Superior temporal gyrus (tissue), 1 donor: ENCODE results near the gene IFI44.

Source experiments
- DNase-seq: peaks from one replicate; pipeline ENCODE4 v3.0.0-alpha.2; 2016; ENCODE audit errors: extremely low spot score

The IFI44 gene

DNA sequence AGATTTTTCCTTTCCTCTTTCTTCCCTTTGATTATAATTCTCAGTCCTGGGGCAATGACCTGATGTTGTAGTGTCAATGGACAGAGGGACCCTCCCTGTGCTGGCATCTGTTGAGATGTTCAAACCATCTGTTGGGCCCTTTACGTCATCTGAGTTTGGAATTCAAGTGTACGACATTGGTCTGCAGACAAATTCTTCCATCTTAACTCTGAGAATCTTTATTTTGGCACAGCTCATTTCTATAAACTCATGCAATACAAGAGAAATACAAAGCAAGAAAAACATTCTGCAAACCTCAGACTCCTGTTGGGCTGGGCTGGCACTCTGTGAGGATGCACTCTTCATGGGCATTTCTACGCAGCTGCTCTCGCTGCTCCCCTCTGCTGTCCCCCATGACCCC lies 54.2 kb downstream of the IFI44 start:
- DNase-seq, result no peak

DNA sequence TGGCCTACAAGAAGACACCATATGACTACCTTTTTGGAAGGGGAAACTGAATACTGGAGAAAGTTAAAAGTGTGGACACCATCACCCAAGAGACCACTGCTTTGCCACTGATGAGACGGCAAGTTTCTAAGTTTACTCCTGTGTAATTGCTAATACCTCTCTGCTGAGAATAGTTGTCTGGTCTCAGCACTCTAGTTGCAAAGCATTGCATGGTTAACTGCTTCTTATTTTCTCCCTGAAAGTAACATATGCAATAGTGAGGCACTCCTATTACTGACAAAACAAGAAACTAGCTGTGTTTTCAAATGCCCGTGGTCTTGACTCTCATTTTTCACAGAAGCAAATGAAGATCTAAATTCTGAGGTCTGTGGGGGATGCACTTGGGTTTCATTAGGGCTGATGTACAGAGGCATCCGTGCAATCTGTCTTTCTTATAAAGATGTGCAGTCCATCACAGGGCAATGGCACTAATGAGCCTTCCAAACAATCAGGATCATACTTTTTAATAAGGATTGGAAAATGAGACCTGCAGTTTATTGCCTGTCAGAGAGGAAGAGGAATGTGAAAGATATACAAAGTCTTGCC lies 62.9 kb downstream of the IFI44 start:
- DNase-seq, result no peak

DNA sequence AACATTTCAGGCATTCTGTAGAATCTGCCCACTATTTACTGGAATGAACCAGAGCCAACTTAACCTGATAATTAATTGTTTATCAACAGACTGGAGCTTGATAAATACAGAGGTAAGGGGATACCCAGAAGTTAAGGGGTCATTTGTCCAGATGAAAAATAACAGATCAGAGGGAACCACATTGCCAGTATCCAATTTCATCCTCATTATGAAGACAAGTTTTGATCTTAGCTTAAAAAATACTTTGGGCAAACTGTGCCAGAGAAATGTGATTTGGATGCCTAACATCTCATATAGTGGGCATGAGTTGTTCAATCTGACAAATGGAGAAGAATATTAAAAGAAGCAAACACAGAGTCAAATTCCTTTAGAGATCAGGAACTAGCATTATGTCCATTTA lies 63.7 kb downstream of the IFI44 start:
- DNase-seq, result no peak
